ENCODE data around the gene CLDND2.
A peak's percentile ranks its signal among the peaks of the same experiment; 100 is the strongest.

Gene CLDND2

DNA sequence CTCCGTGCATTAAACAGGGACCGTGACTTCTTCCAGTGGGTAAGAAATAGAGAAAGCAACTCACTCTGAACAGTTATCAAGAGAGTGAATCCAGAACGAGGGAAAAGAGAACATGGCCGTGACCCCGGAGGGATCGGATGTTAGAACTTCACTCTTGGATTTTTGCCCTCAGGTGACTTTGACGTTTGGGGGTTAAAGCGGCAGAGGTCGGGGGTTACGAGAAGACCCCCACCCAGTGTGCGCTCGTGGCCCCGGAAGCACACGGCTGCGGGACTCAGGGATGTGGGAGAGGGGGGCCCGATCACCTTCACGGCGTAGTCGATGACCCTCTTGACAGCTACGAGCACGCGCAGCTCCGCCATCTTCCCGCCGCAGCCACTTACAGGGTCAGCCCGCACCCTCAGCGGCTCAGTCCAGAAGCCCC, 2.8 kb downstream of the CLDND2 start, which contains the start of gene ETFB:
Gene ETFB, minus strand, starts transcription at position 424 of the 424 bp plus-strand sequence. Its CDS starts 62 bp downstream, at position 362.
- TF ChIP-seq CTCF (IDR thresholded peaks at IDR 0.05; ENCODE audit: insufficient read depth, low read length, poor library complexity, severe bottlenecking) (no peak), EZH2phosphoT487 (conservative IDR thresholded peaks at IDR 0.05; ENCODE audit: low read length) (no peak)
- H3K9ac ChIP-seq (ENCODE audit: low read length): peak within 1 kb of the TSS; percentile 97
- H3F3A ChIP-seq (ENCODE audit: insufficient read depth): peaks cover 4% of the 10 kb centered on the region; the same call in 1 of the 2 replicates
- peak within 1 kb of the TSS; percentile 76 for H3K4me3 ChIP-seq (ENCODE audit: insufficient read depth, low read length, poor library complexity, severe bottlenecking)
- peaks cover 19% of the 10 kb centered on the region; the same call in 1 of the 2 replicates for H3K79me2 ChIP-seq (ENCODE audit: insufficient read depth, low read length)
- H3K4me2 ChIP-seq (ENCODE audit: low read depth, low read length, poor library complexity, severe bottlenecking): peak within 1 kb of the TSS; percentile 95
- peak within 1 kb of the TSS; percentile 93 for H2AFZ ChIP-seq (ENCODE audit: low read depth, low read length, severe bottlenecking)
- no peaks in the 10 kb centered on the region for H3K27me3 ChIP-seq (ENCODE audit: low read length)
- H3K9me2 ChIP-seq (replicated peaks; ENCODE audit: insufficient read depth, low read length): no peaks in the 10 kb centered on the region
- H3K27ac ChIP-seq (ENCODE audit: low read depth, low read length): peak within 1 kb of the TSS; percentile 79
- no peaks in the 10 kb centered on the region for H3K36me3 ChIP-seq (ENCODE audit: low read length)
- no peaks in the 10 kb centered on the region for H4K20me1 ChIP-seq (ENCODE audit: low read depth, low read length)
- no peaks in the 10 kb centered on the region for H3K9me3 ChIP-seq (ENCODE audit: insufficient read depth, low read length)

GRCh38 chr19:51365211-51365964, 3.4 kb downstream of the CLDND2 start:
- H3K9me2 ChIP-seq (replicated peaks; ENCODE audit: insufficient read depth, low read length): no peaks in the 10 kb centered on the region
- H2AFZ ChIP-seq (ENCODE audit: low read depth, low read length, severe bottlenecking): peak overlapping the region; percentile 93
- no peaks in the 10 kb centered on the region for H3K36me3 ChIP-seq (ENCODE audit: low read length)
- TF ChIP-seq EZH2phosphoT487 (conservative IDR thresholded peaks at IDR 0.05; ENCODE audit: low read length): no peak
- H3K79me2 ChIP-seq (ENCODE audit: insufficient read depth, low read length): peaks cover 19% of the 10 kb centered on the region; the same call in 1 of the 2 replicates
- H3K9ac ChIP-seq (ENCODE audit: low read length): peak overlapping the region; percentile 97
- H3K27me3 ChIP-seq (ENCODE audit: low read length): no peaks in the 10 kb centered on the region
- no peaks in the 10 kb centered on the region for H4K20me1 ChIP-seq (ENCODE audit: low read depth, low read length)
- H3K4me2 ChIP-seq (ENCODE audit: low read depth, low read length, poor library complexity, severe bottlenecking): peak overlapping the region; percentile 95
- peak overlapping the region; percentile 70 for H3K27ac ChIP-seq (ENCODE audit: low read depth, low read length)
- peaks cover 4% of the 10 kb centered on the region; the same call in 1 of the 2 replicates for H3F3A ChIP-seq (ENCODE audit: insufficient read depth)
- H3K4me3 ChIP-seq (ENCODE audit: insufficient read depth, low read length, poor library complexity, severe bottlenecking): peak overlapping the region; percentile 76
- no peaks in the 10 kb centered on the region for H3K9me3 ChIP-seq (ENCODE audit: insufficient read depth, low read length)

- H3K79me2 ChIP-seq (ENCODE audit: insufficient read depth, low read length): peaks cover 19% of the 10 kb centered on the region; the same call in 1 of the 2 replicates
- peaks cover 4% of the 10 kb centered on the region; the same call in 1 of the 2 replicates for H3F3A ChIP-seq (ENCODE audit: insufficient read depth)
- no peak overlapping the region for H2AFZ ChIP-seq (ENCODE audit: low read depth, low read length, severe bottlenecking)
- no peak overlapping the region for H3K9ac ChIP-seq (ENCODE audit: low read length)
- no peaks in the 10 kb centered on the region for H3K9me2 ChIP-seq (replicated peaks; ENCODE audit: insufficient read depth, low read length)
- H4K20me1 ChIP-seq (ENCODE audit: low read depth, low read length): no peaks in the 10 kb centered on the region
- H3K36me3 ChIP-seq (ENCODE audit: low read length): no peaks in the 10 kb centered on the region
- TF ChIP-seq CTCF (IDR thresholded peaks at IDR 0.05; ENCODE audit: insufficient read depth, low read length, poor library complexity, severe bottlenecking) (no peak), EZH2phosphoT487 (conservative IDR thresholded peaks at IDR 0.05; ENCODE audit: low read length) (no peak)
- peak overlapping the region; percentile 2 for H3K4me2 ChIP-seq (ENCODE audit: low read depth, low read length, poor library complexity, severe bottlenecking)
- no peak overlapping the region for H3K27ac ChIP-seq (ENCODE audit: low read depth, low read length)
- H3K9me3 ChIP-seq (ENCODE audit: insufficient read depth, low read length): no peaks in the 10 kb centered on the region
- no peaks in the 10 kb centered on the region for H3K27me3 ChIP-seq (ENCODE audit: low read length)
- H3K4me3 ChIP-seq (ENCODE audit: insufficient read depth, low read length, poor library complexity, severe bottlenecking): no peak overlapping the region
These were observed 4.3 kb downstream of the CLDND2 start for GRCh38 chr19:51364200-51365106.
